SKM-1 (cell line): Measurements from ENCODE around the gene SMAD7.

Source experiments
- DNase-seq: peaks from one replicate; lab custom pipeline; 2025; ENCODE audit not compliant: unreplicated experiment; lab: John Stamatoyannopoulos, UW

Gene SMAD7

DNA sequence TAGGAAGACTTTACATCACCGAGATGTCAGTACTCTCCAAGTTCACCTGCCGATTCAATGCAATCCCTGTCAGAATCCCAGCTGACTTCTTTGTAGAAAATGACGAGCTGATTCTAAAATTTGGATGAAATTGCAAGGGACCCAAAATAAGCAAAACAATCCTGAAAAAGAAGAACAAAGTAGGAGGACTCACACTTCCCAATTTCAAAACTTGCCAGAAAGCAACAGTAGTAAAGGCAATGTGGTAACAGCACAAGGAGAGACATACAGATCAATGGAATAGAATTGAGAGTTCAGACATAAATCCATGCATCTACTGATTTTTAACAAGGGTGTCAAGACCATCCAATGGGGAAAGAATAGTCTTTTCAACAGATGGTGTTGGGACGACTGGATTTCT, 52.2 kb downstream of the SMAD7 start:
- no peak for DNase-seq

DNA sequence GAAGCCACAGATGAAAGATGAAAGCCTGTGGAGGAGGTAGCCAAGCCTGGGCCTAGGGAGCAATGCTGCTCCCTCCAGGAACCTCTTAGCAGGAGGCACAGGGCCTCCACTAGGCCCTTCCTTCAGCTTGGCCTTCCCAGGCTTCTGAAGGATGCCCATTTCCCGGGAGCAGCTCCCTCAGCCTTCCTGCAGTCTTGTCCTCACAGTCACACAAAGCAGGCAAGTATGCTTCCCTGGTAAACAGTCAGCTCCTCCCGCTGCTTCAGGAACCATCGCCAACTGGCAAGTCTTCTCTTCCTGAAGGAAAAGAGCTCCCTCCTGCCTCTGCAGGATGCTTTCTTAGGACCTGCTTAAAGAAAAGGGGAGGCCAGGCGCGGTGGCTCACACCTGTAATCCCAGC, 53.2 kb downstream of the SMAD7 start:
- DNase-seq = no peak

GRCh38 chr18:48896875-48897511, 53.8 kb downstream of the SMAD7 start:
- DNase-seq = peak; percentile 100

- no peak for DNase-seq
These were observed 54.4 kb downstream of the SMAD7 start for GRCh38 chr18:48896326-48896874.

DNA sequence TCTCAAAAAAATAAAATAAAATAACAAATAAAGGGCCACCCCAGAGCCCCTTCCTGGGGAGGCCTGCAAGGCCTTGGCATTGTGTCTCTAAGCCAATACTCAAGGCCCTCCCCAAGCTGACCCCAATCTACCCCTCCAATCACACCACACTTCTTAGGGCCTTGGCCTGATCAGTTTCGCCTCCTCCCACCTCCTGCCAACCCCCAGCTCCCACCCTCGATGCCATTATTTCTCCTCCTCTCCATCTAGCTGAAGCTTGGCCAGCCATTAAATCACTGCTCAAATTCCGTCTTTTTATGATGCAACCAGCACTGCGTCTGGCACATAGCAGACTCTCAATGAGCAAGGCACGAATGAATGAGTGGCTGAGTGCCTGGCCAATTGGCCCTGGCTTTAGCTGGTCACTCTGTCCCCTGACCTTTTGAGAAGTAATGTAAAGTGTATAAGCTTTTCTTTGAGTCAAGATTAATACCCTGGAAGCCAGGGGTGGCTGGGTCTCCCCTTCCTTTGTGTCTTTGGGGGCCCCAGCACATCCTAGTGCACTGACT, 55.9 kb downstream of the SMAD7 start:
- DNase-seq = no peak

DNA sequence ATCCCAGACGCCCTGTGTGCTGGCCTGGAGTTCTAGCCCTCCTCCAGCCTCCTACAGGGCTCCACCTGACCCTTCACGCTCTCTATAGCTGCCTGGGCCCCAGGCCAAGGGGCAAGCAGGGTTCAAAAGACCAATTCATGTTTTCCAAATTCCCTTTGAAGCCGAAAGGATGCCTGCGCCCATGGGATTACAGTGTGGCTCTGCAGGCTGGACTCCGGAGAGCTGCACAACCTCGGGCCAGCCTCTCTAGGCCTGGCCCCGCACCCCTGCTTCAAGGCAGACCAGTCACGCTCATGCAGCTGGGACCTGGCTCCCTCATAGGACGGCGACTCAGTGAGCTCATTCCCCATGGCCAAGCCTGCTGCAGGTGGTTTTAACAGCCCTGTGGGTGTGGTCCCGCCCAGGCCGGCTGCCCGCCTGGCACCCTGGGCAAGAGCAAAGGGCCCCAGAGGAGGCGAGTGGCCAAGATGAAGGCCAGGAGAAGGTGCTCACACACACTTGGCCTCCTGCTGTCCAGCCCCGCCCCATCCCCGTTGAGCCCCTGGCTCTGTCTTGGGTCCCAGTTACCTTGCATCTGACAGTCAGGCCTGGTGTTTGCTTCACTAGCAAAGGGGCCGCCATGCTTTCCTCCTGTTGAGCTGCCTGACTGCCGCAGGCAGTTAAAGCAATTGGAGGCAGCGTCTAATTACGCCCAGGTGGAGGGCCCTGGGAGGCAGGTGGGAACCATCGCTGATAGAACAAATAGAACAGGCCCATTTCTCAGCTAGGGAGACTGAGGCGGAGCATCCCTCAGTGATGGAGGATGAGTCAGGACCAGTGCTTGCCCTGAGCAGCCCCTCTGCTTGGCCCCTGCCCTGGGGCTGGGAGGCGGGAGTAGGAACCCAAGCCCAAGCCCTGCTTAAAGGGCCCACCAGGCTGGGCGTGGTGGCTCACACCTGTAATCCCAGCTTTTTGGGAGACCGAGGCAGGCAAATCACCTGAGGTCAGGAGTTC, 56.9 kb downstream of the SMAD7 start:
- DNase-seq = no peak

GRCh38 chr18:48893061-48893607, 57.6 kb downstream of the SMAD7 start:
- no peak for DNase-seq

GRCh38 chr18:48892146-48892855, 58.5 kb downstream of the SMAD7 start:
- no peak for DNase-seq

DNA sequence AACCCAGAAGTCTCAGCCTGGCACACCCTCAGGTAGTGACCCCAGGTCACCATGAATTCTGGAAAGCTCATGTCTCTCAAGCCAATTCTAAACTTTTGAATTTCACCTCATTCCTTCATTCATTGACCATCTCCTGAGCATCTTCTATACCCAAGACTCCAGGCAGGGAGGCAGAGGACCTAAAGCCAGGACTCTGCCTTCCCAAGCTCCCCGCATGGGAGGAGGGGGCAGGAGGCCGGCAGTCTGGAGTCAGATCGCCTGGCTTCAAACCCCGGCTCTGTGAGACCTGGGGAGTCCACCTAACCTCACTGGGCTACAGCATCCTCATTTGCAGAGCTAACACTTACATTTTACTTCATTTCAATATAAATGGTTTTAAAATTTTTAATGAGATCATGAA, 59.0 kb downstream of the SMAD7 start:
- no peak for DNase-seq

GRCh38 chr18:48889981-48890762, 60.6 kb downstream of the SMAD7 start:
- no peak for DNase-seq

- no peak for DNase-seq
These were observed 61.4 kb downstream of the SMAD7 start for GRCh38 chr18:48889115-48889941.

- DNase-seq = no peak
These were observed 62.0 kb downstream of the SMAD7 start for GRCh38 chr18:48888773-48889080.

GRCh38 chr18:48887905-48888772, 62.6 kb downstream of the SMAD7 start:
- DNase-seq = no peak

DNA sequence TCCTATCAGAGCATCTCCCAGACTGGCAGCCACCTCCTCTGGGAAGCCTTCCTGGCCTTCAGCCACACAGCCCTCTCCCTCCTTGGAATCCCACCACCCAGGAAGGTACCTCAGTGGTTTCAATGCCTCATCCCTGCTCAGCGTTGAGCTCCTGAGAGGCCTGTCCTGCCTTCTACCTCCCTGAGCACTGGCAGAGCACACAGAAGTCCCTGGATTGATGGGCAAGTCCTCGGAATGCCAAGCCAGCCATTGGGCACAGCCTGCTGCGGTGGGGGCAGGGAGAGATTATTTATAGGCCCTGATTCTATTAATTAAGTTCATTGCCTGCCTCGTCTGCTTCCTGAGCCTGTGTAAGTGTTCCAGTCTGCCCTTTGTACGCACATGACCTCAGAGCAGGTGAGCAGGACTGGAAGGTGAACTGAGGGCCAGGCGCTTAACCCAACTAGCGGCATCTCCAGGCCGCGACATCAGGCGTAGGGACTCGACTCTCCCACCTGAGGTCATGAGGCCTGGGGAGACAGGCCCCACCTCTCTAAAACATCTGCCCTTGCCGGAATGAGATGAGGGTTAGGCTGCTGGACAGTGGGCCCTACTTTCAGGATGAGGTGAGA, 63.4 kb downstream of the SMAD7 start:
- DNase-seq = no peak

DNA sequence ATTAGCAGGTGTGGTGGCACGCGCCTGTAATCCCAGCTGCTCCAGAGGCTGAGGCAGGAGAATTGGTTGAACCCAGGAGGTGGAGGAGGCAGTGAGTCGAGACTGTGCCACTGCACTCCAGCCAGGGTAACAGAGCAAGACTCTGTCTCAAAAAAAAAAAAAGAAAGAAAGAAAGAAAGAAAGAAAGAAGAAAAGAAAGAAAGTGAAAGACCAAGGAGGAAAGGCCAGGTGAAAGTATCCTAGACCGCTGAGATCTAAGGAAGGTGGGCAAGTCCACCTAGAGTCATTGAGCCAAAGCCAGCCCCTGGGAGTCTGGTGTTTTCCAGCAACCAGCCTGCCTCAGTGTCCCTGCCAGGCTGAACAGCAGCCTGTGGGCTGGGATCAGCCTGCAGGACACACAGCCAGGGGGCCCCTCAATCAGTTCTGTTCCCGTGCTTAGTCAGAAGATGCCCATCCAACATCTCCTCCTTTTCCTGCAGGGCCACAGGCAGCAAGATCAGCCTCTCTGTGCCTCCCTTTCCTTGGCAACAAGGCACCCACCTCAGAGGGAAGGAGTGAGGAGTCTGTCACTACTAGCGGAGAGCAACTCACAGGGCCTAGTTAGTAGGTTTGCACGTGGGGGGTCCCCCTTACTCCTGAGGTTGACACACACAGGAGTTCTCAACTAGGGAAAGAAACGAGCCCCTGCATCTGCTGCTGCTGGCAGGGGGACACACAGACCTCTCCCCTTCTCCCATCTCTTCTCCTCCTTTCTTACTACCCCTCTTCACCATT, 64.1 kb downstream of the SMAD7 start:
- no peak for DNase-seq

DNA sequence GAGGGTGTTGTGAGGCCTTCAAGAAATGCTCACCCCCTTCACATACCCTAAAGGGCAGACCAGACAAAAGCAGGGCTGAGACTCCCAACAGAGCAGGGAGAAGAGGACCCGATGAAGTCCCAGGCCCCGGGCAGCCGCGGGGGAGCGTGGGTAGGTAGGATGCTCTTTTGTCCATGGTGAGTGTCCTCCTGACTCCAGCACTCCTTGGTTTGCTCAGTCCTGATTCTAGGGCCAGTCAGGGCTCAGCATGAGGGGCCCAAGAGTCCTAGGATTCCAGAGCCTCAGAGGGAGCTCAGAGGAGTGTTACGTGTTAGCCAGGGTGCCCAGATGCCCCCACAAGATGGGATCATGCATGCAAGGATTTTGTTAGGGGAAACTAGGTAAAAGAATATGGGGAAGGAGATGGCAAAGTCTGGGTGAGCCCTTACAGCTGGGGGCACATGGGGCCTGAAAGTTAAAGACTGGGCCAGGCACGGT, 64.8 kb downstream of the SMAD7 start:
- no peak for DNase-seq
